WTC11 (cell line): ENCODE data around the gene SMLR1.

ENCODE experiments used
- CTCF ChIP-seq: fragments of 200-600 bp; IDR thresholded peaks from 2 replicates; pipeline ENCODE4 v1.8.0; 2022; ENCODE audit warnings: antibody characterized with exemption
- ESRRA ChIP-seq: sonication (generic); formaldehyde crosslinking; IDR thresholded peaks from 2 replicates; pipeline ENCODE4 v1.8.1; 2022; ENCODE audit warnings: mild to moderate bottlenecking, missing genetic modification reagents, borderline replicate concordance
- GABPB1 ChIP-seq: sonication (generic); formaldehyde crosslinking; IDR thresholded peaks from 2 replicates; pipeline ENCODE4 v1.8.1; 2023; ENCODE audit warnings: mild to moderate bottlenecking, missing genetic modification reagents
- PRDM15 ChIP-seq: sonication (generic); formaldehyde crosslinking; IDR thresholded peaks from 2 replicates; pipeline ENCODE4 v1.8.0; 2022; ENCODE audit warnings: missing genetic modification reagents

GRCh38 chr6:130838951-130839350, 11.7 kb downstream of the SMLR1 start:
- no peak for TF ChIP-seq CTCF
- no peak for TF ChIP-seq PRDM15 (CRISPR knock-in tag)
- TF ChIP-seq GABPB1 = no peak
- no peak for TF ChIP-seq ESRRA
